RWPE2 (cell line): ENCODE data around the gene SPATA4.

Experiments
- ATAC-seq: fragments of 200-7000 bp; cut with Tn5 transposase; 3 replicates; pipeline ENCODE4 v1.9.1; 2021; ENCODE audit warnings: low read depth
- DNase-seq: peaks from one replicate; pipeline ENCODE4 v3.0.0-alpha.2; 2020; ENCODE audit warnings: low spot score
- H3K27ac ChIP-seq: fragments of 450-650 bp; 2 replicates; pipeline ENCODE4 v1.5.1; 2017; ENCODE audit warnings: mild to moderate bottlenecking; ENCODE audit not compliant: poor library complexity, severe bottlenecking
- H3K27me3 ChIP-seq: fragments of 250-450 bp; sonication (Bioruptor Pico); 2 replicates; pipeline ENCODE4 v1.5.1; 2021; ENCODE audit warnings: mild to moderate bottlenecking, moderate library complexity; ENCODE audit not compliant: insufficient read depth, poor library complexity, severe bottlenecking
- H3K36me3 ChIP-seq: fragments of 250-450 bp; sonication (Bioruptor Pico); 2 replicates; pipeline ENCODE4 v1.5.1; 2020; ENCODE audit warnings: low read depth, mild to moderate bottlenecking, moderate library complexity
- H3K4me1 ChIP-seq: fragments of 250-450 bp; sonication (Bioruptor Pico); 2 replicates; pipeline ENCODE4 v1.5.1; 2021; ENCODE audit warnings: mild to moderate bottlenecking, moderate library complexity; ENCODE audit not compliant: insufficient read depth, poor library complexity, severe bottlenecking
- H3K4me3 ChIP-seq: fragments of 250-450 bp; sonication (Bioruptor Pico); 2 replicates; pipeline ENCODE4 v1.5.1; 2021; ENCODE audit warnings: mild to moderate bottlenecking, moderate library complexity; ENCODE audit not compliant: severe bottlenecking
- H3K9me3 ChIP-seq: fragments of 250-450 bp; sonication (Bioruptor Pico); 2 replicates; pipeline ENCODE4 v1.5.1; 2021; ENCODE audit warnings: mild to moderate bottlenecking, moderate library complexity; ENCODE audit not compliant: severe bottlenecking
- CTCF ChIP-seq: fragments of 450-650 bp; IDR thresholded peaks from one replicate; pipeline ENCODE4 v1.5.1; 2017; ENCODE audit warnings: mild to moderate bottlenecking, moderate library complexity; ENCODE audit not compliant: poor library complexity, severe bottlenecking

SPATA4 gene

GRCh38 chr4:176139518-176139917 lies 55.9 kb downstream of the SPATA4 start:
- ATAC-seq, result no peak
- no peak overlapping the region for H3K4me3 ChIP-seq

GRCh38 chr4:176137631-176138030 lies 57.8 kb downstream of the SPATA4 start:
- no peaks in the 10 kb centered on the region for H3K9me3 ChIP-seq
- H3K27ac ChIP-seq, result no peak overlapping the region
- no peak overlapping the region for H3K4me3 ChIP-seq
- no peak for DNase-seq
- no peaks in the 10 kb centered on the region for H3K27me3 ChIP-seq
- TF ChIP-seq CTCF, result no peak
- no peaks in the 10 kb centered on the region for H3K4me1 ChIP-seq
- no peak for ATAC-seq
- H3K36me3 ChIP-seq, result no peaks in the 10 kb centered on the region

More at GRCh38 chr4:176139518-176139917, 55.9 kb downstream of the SPATA4 start:
- Histone ChIP-seq H3K4me1 (no peaks in the 10 kb centered on the region), H3K27me3 (no peaks in the 10 kb centered on the region), H3K36me3 (no peaks in the 10 kb centered on the region), H3K27ac (no peak overlapping the region), H3K9me3 (no peaks in the 10 kb centered on the region)
- TF ChIP-seq CTCF, result no peak
- no peak for DNase-seq

- TF ChIP-seq CTCF, result no peak
- H3K36me3 ChIP-seq, result no peaks in the 10 kb centered on the region
- no peak overlapping the region for H3K4me3 ChIP-seq
- H3K4me1 ChIP-seq, result no peaks in the 10 kb centered on the region
- no peaks in the 10 kb centered on the region for H3K27me3 ChIP-seq
- no peaks in the 10 kb centered on the region for H3K9me3 ChIP-seq
- H3K27ac ChIP-seq, result no peak overlapping the region
- DNase-seq, result no peak
- no peak for ATAC-seq
These were observed 60.7 kb downstream of the SPATA4 start for GRCh38 chr4:176134670-176135069.
